GM18511 (cell line): ENCODE data around the gene OR51E2.

Experiments used
- ATAC-seq: cut with Tn5 transposase; IDR thresholded peaks from one replicate; pipeline ENCODE4 v1.9.1; 2021; ENCODE audit warnings: mild to moderate bottlenecking, moderate library complexity; ENCODE audit not compliant: unreplicated experiment

OR51E2 gene

GRCh38 chr11:4664183-4664582 is 33.5 kb downstream of the OR51E2 start:
- ATAC-seq: no peak

- no peak for ATAC-seq
These were observed 34.8 kb downstream of the OR51E2 start for GRCh38 chr11:4662876-4663275.

- ATAC-seq: no peak
These were observed 38.8 kb downstream of the OR51E2 start for GRCh38 chr11:4658629-4659445.

GRCh38 chr11:4654635-4655369 is 42.9 kb downstream of the OR51E2 start:
- ATAC-seq: no peak

- ATAC-seq: no peak
These were observed 49.9 kb downstream of the OR51E2 start for GRCh38 chr11:4647766-4648165.

GRCh38 chr11:4645974-4646373 is 51.7 kb downstream of the OR51E2 start:
- no peak for ATAC-seq

- ATAC-seq: no peak
These were observed 53.4 kb downstream of the OR51E2 start for GRCh38 chr11:4644233-4644632.

GRCh38 chr11:4643682-4644081 is 54.0 kb downstream of the OR51E2 start, which contains the start of gene OR51E1:
TSS of gene OR51E1 (plus strand) at chr11:4643982. CDS start at chr11:4652527, 8,545 bp downstream.
- ATAC-seq: no peak

GRCh38 chr11:4643076-4643475 is 54.6 kb downstream of the OR51E2 start:
- no peak for ATAC-seq

GRCh38 chr11:4642043-4642442 is 55.6 kb downstream of the OR51E2 start:
- ATAC-seq: no peak

GRCh38 chr11:4641501-4641900 is 56.2 kb downstream of the OR51E2 start:
- ATAC-seq: no peak

- no peak for ATAC-seq
These were observed 57.7 kb downstream of the OR51E2 start for GRCh38 chr11:4639931-4640330.

- ATAC-seq: no peak
These were observed 60.0 kb downstream of the OR51E2 start for GRCh38 chr11:4637662-4638047.

GRCh38 chr11:4636962-4637661 is 60.5 kb downstream of the OR51E2 start, which contains the start of gene OR51D1:
TSS of gene OR51D1 (plus strand) at chr11:4637477. CDS start at chr11:4639791, 2,314 bp downstream.
- peak; percentile 98 for ATAC-seq

- ATAC-seq: no peak
These were observed 61.5 kb downstream of the OR51E2 start for GRCh38 chr11:4636136-4636535.
